GM12878 (cell line): ENCODE measurements around the gene NUP205. TPM values are rescaled to one million over a fixed set of nuclear protein-coding genes. Genes with fewer than 3 reads are reported as not detected.

Experiments used
- ATAC-seq: fragments of 200-7000 bp; cut with Tn5 transposase; 3 replicates; pipeline ENCODE4 v1.9.1; 2020; ENCODE audit warnings: mild to moderate bottlenecking, moderate library complexity
- BruUV-seq: library from RNA; stranded (reverse); fragments of 400-500 nt; replicated peaks from 2 replicates; lab custom pipeline; 2021; lab: Mats Ljungman, UMichigan
- CTCF ChIA-PET: fragments of 300-600 bp; sonication (Branson Sonifier 250); formaldehyde crosslinking; extraction: SDS; loops from one replicate; lab custom pipeline; 2021; ENCODE audit warnings: inconsistent platforms; lab: Yijun Ruan, JAX
- POLR2A ChIA-PET: fragments of 350-600 bp; formaldehyde crosslinking; extraction: SDS; loops from one replicate; lab custom pipeline; 2021; ENCODE audit warnings: inconsistent platforms; lab: Charles Lee
- RAD21 ChIA-PET: fragments of 300-600 bp; sonication (Branson Sonifier 250); formaldehyde crosslinking; loops from one replicate; lab custom pipeline; 2023; ENCODE audit warnings: antibody characterized with exemption; ENCODE audit not compliant: unreplicated experiment; lab: Charles Lee
- SMC1A ChIA-PET: fragments of 300-600 bp; sonication (Branson Sonifier 250); formaldehyde crosslinking; loops from one replicate; lab custom pipeline; 2023; ENCODE audit not compliant: unreplicated experiment, uncharacterized antibody; lab: Charles Lee
- DNase-seq: peaks from one replicate; pipeline ENCODE4 v3.0.0-alpha.2; 2011; ENCODE audit warnings: low read depth, low spot score
- FAIRE-seq: peaks from 3 replicates; lab custom pipeline; 2011; peaks lifted over from hg19 to GRCh38; lab: Jason Lieb, UNC
- H2AFZ ChIP-seq: 2 replicates; pipeline ENCODE4 v1.6.0; 2011; ENCODE audit warnings: low read depth, low read length, control low read depth; ENCODE audit not compliant: control insufficient read depth
- H3K27ac ChIP-seq: 2 replicates; pipeline ENCODE4 v1.5.1; 2011; ENCODE audit warnings: control low read depth; ENCODE audit not compliant: control insufficient read depth, insufficient read depth
- H3K27me3 ChIP-seq, 2 experiments: replicated peaks in 1 of 2; 2 replicates each; pipeline versions ENCODE4 v1.6.0 to v1.6.1; 2011; ENCODE audit warnings: low read length in 1 of 2; ENCODE audit not compliant: control insufficient read depth in 2 of 2, insufficient read depth in 2 of 2
- H3K36me3 ChIP-seq, 2 experiments: 2 replicates each; pipeline ENCODE4 v1.5.1; 2011; ENCODE audit warnings: low read length in 1 of 2; ENCODE audit not compliant: control insufficient read depth in 2 of 2, insufficient read depth in 2 of 2
- H3K4me1 ChIP-seq: 2 replicates; pipeline ENCODE4 v1.6.1; 2011; ENCODE audit warnings: mild to moderate bottlenecking, low read length, moderate library complexity, mixed read lengths; ENCODE audit not compliant: control insufficient read depth, insufficient read depth
- H3K4me2 ChIP-seq: 2 replicates; pipeline ENCODE4 v1.6.0; 2011; ENCODE audit warnings: control low read depth; ENCODE audit not compliant: control insufficient read depth, insufficient read depth
- H3K4me3 ChIP-seq: fragments of 200-600 bp; sonication (generic); 2 replicates; pipeline ENCODE4 v1.5.1; 2016
- H3K79me2 ChIP-seq: 2 replicates; pipeline ENCODE4 v1.6.0; 2011; ENCODE audit warnings: low read length; ENCODE audit not compliant: control insufficient read depth, insufficient read depth
- H3K9ac ChIP-seq: 2 replicates; pipeline ENCODE4 v1.8.0; 2011; ENCODE audit warnings: low read length, control low read depth, mixed read lengths; ENCODE audit not compliant: control insufficient read depth, insufficient read depth
- H3K9me3 ChIP-seq: replicated peaks from 3 replicates; pipeline ENCODE4 v1.5.1; 2011; ENCODE audit warnings: mild to moderate bottlenecking, low read length; ENCODE audit not compliant: control insufficient read depth, insufficient read depth
- H4K20me1 ChIP-seq: 2 replicates; pipeline ENCODE4 v1.6.0; 2011; ENCODE audit not compliant: control insufficient read depth, insufficient read depth
- EZH2 ChIP-seq: IDR thresholded peaks from 2 replicates; pipeline ENCODE4 v1.6.1; 2012; ENCODE audit warnings: low read depth, mild to moderate bottlenecking, control low read depth, inconsistent platforms, low read length, borderline replicate concordance; ENCODE audit not compliant: control insufficient read depth
- FOXM1 ChIP-seq: IDR thresholded peaks from 2 replicates; pipeline ENCODE4 v1.6.1; 2012; ENCODE audit warnings: low read depth, mild to moderate bottlenecking, inconsistent platforms, low read length, moderate library complexity
- MTA3 ChIP-seq: IDR thresholded peaks from 2 replicates; pipeline ENCODE4 v1.6.1; 2012; ENCODE audit warnings: low read length, inconsistent platforms, borderline replicate concordance
- MXI1 ChIP-seq: fragments of 150-350 bp; IDR thresholded peaks from 2 replicates; pipeline ENCODE4 v1.6.1; 2011; ENCODE audit warnings: low read depth, mild to moderate bottlenecking, inconsistent platforms, low read length, improper control_type of control experiment
- NFXL1 ChIP-seq: fragments of 450-650 bp; IDR thresholded peaks from 2 replicates; pipeline ENCODE4 v1.6.1; 2017; ENCODE audit warnings: antibody characterized with exemption, mild to moderate bottlenecking, borderline replicate concordance
- NR2C1 ChIP-seq: fragments of 450-650 bp; IDR thresholded peaks from 2 replicates; pipeline ENCODE4 v1.6.1; 2017; ENCODE audit warnings: antibody characterized with exemption, mild to moderate bottlenecking, moderate library complexity
- NR2F1 ChIP-seq: fragments of 450-650 bp; conservative IDR thresholded peaks from 2 replicates; pipeline ENCODE4 v1.6.1; 2017; ENCODE audit warnings: mild to moderate bottlenecking
- RB1 ChIP-seq: fragments of 450-650 bp; formaldehyde crosslinking; IDR thresholded peaks from 2 replicates; pipeline ENCODE4 v1.6.1; 2017; ENCODE audit warnings: mild to moderate bottlenecking, borderline replicate concordance
- RCOR1 ChIP-seq: conservative IDR thresholded peaks from 2 replicates; pipeline ENCODE4 v1.6.1; 2012; ENCODE audit warnings: low read depth, low read length, improper control_type of control experiment
- SMAD5 ChIP-seq: IDR thresholded peaks from 2 replicates; pipeline ENCODE4 v1.6.1; 2016; ENCODE audit warnings: antibody characterized with exemption, low read depth
- SUPT20H ChIP-seq: IDR thresholded peaks from 2 replicates; pipeline ENCODE4 v1.6.1; 2011; ENCODE audit warnings: low read depth, mild to moderate bottlenecking, low read length, moderate library complexity, borderline replicate concordance; ENCODE audit not compliant: control insufficient read depth
- SUZ12 ChIP-seq: fragments of 200-600 bp; sonication (generic); IDR thresholded peaks from one replicate; pipeline ENCODE4 v1.6.1; 2018; ENCODE audit warnings: antibody characterized with exemption, mild to moderate bottlenecking; ENCODE audit not compliant: unreplicated experiment
- ZNF274 ChIP-seq: IDR thresholded peaks from one replicate; pipeline ENCODE4 v1.8.0; 2011; ENCODE audit not compliant: insufficient read length, insufficient read depth
- WGBS: methylation state at CpG from one replicate; pipeline ENCODE4 v1.1.6; 2016; ENCODE audit warnings: low lambda C conversion rate; ENCODE audit not compliant: insufficient replicate concordance, insufficient coverage; ENCODE audit errors: missing lambda C conversion rate; 5-methylcytosine and 5-hydroxymethylcytosine counted together
- in situ Hi-C: fragments of 300-500 bp; cut with MboI; formaldehyde crosslinking; loops from 9 replicates; pipeline ENCODE4 v1.14.3; 2018; ENCODE audit warnings: mixed read lengths
- intact Hi-C: fragments of 100-400 bp; cut with micrococcal nuclease; formaldehyde crosslinking; loops from one replicate; pipeline ENCODE4 v1.14.2; 2022; ENCODE audit not compliant: unreplicated experiment
- polyA plus RNA-seq, 11 experiments: library from polyadenylated mRNA; depleted of rRNA in 4 of 11; unstranded in 6 of 11; stranded (reverse) in 5 of 11; fragments of >200 nt; fragmentation: Nextera tagmentation in 4 of 11; fragmentation: Illumina TruSeq in 1 of 11; extraction: Ambion mirVana in 4 of 11; extraction: Trizol in 1 of 11; gene quantifications; 1 replicate in 1 of 11; 2 replicates in 10 of 11; pipeline versions ENCODE4 v1.2.1 to v1.2.3, GENCODE V29; 2011 to 2016; ENCODE audit warnings: inconsistent platforms in 2 of 11, missing spikeins in 2 of 11, low read depth in 1 of 11
- total RNA-seq, 4 experiments: library from RNA; depleted of rRNA in 3 of 4; stranded (reverse); fragments of >200 nt in 3 of 4; fragmentation: Illumina TruSeq in 1 of 4; extraction: Trizol in 1 of 4; gene quantifications; 2 replicates each; pipeline versions ENCODE4 v1.2.1 to v1.2.3, GENCODE V29; 2013 to 2021
- TF ChIP-seq, protein P1 (sequence below): IDR thresholded peaks from 2 replicates; pipeline ENCODE4 v1.6.1; 2011; ENCODE audit warnings: mild to moderate bottlenecking, low read depth, low read length, moderate library complexity; ENCODE audit not compliant: insufficient replicate concordance

Gene NUP205
- total and polyA plus RNA-seq, 10 of the 15 experiments (the other 5 are each of a cell fraction or from before 2014, with no cell fraction given) = 41.4 to 110 (median 85.9) TPM

DNA sequence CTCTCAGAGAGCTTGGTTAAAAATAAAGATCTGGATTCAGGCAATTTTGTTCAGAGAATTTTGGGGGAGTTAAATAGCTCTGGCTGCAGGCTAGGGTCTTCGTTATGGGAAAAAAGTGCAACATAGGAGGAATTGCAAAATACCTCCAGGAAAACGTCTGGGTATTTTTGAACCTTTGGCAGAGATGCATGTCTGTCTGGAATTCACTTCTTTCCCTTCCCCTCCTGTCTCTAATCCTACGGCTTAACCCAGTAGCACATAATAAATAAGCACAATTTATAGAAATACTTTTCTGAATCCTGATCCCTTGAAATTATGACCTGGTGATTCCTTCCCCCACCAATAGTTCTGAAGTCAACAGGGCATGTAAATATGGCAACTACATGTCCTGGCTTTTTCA is 19.3 kb upstream of the NUP205 start:
- H3K4me3 ChIP-seq = no peak overlapping the region
- no TSS peak for BruUV-seq
- H3K27me3 ChIP-seq = no peaks in the 10 kb centered on the region
- H3K4me2 ChIP-seq = no peak overlapping the region
- H3K36me3 ChIP-seq = no peaks in the 10 kb centered on the region
- WGBS = 34% methylated on average over 3 of the region's 3 CpGs
- H4K20me1 ChIP-seq = no peaks in the 10 kb centered on the region
- DNase-seq (no peak), ATAC-seq (no peak), FAIRE-seq (no peak)
- no peak overlapping the region for H3K9ac ChIP-seq
- no peak overlapping the region for H2AFZ ChIP-seq
- no peak overlapping the region for H3K27ac ChIP-seq
- intact Hi-C loops = no loop called here
- in situ Hi-C loops = no loop called here
- H3K79me2 ChIP-seq = no peaks in the 10 kb centered on the region
- ChIA-PET CTCF (interaction anchor here (0.7 kb wide), 1 partner anchor 18 kb away, joined by 3 read pairs; no protein-coding TSS in a partner anchor), POLR2A (no interaction called here), RAD21 (interaction anchor here (0.7 kb wide), 1 partner anchor 60 kb away, joined by 3 read pairs; no protein-coding TSS in a partner anchor), SMC1A (interaction anchor here (0.8 kb wide), 1 partner anchor 34 kb away, joined by 3 read pairs; no protein-coding TSS in a partner anchor)
- H3K4me1 ChIP-seq = no peaks in the 10 kb centered on the region
- H3K9me3 ChIP-seq = no peaks in the 10 kb centered on the region
- TF ChIP-seq MXI1 = no peak

DNA sequence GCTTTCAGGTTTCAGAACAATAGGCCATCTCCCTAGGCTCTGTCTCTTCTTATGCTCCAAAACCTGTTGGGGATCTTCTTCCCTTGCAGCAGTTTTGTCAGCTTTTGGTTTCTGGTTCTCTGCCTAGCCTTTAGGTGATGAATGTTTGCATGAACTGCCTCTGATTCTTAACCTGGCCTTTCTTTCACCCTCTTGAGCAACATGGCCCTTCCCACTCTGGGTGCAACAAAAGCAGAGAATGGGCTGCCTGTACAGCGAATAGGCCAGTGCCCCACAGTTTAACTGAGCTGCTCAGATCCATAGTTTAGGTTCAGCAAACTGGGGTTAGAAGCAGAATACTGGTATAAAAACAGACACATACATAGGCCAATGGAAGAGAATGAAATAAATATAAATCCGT is 18.1 kb upstream of the NUP205 start:
- Histone ChIP-seq H4K20me1 (no peaks in the 10 kb centered on the region), H3K79me2 (no peaks in the 10 kb centered on the region), H3K9ac (no peak overlapping the region), H3K27ac (no peak overlapping the region), H3K4me2 (no peak overlapping the region), H3K36me3 (no peaks in the 10 kb centered on the region), H2AFZ (no peak overlapping the region), H3K4me3 (no peak overlapping the region), H3K9me3 (no peaks in the 10 kb centered on the region), H3K4me1 (no peaks in the 10 kb centered on the region), H3K27me3 (no peaks in the 10 kb centered on the region)
- no TSS peak for BruUV-seq
- 19% methylated on average over 2 of the region's 2 CpGs for WGBS
- DNase-seq = no peak
- in situ Hi-C loops (no loop called here), intact Hi-C loops (no loop called here)
- ChIA-PET POLR2A (no interaction called here), RAD21 (no interaction called here), CTCF (interaction anchor here (1.1 to 1.5 kb wide), 2 partner anchors 133 to 258 kb away, joined by 3 read pairs; no protein-coding TSS in a partner anchor), SMC1A (no interaction called here)
- FAIRE-seq = no peak
- ATAC-seq = no peak
- TF ChIP-seq, protein P1, sequence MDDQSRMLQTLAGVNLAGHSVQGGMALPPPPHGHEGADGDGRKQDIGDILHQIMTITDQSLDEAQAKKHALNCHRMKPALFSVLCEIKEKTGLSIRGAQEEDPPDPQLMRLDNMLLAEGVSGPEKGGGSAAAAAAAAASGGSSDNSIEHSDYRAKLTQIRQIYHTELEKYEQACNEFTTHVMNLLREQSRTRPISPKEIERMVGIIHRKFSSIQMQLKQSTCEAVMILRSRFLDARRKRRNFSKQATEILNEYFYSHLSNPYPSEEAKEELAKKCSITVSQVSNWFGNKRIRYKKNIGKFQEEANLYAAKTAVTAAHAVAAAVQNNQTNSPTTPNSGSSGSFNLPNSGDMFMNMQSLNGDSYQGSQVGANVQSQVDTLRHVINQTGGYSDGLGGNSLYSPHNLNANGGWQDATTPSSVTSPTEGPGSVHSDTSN = no peak
- TF ChIP-seq FOXM1 = no peak
- no peak for TF ChIP-seq SUPT20H
- no peak for TF ChIP-seq NR2C1
- no peak for TF ChIP-seq EZH2
- no peak for TF ChIP-seq SUZ12
- no peak for TF ChIP-seq SMAD5
- TF ChIP-seq MXI1 = no peak
- TF ChIP-seq MTA3 = no peak
- TF ChIP-seq NFXL1 = no peak
- no peak for TF ChIP-seq RB1
- no peak for TF ChIP-seq RCOR1
- TF ChIP-seq NR2F1 = no peak
- TF ChIP-seq ZNF274 = no peak
